ENCODE results near the gene TBC1D5.

Gene TBC1D5

GRCh38 chr3:17218587-17218986, 523.8 kb downstream of the TBC1D5 start:
- TF ChIP-seq SIN3A (IDR thresholded peaks at IDR 0.05; ENCODE audit: borderline replicate concordance, insufficient read depth, low read length): no peak
- no peak for TF ChIP-seq REST (IDR thresholded peaks at IDR 0.05; ENCODE audit: insufficient read depth in 1 of 2, low read depth in 2 of 2, low read length in 2 of 2)
- TF ChIP-seq TAF1 (IDR thresholded peaks at IDR 0.05; ENCODE audit: borderline replicate concordance, insufficient read depth, low read length): no peak
- no peak for TF ChIP-seq POLR2AphosphoS5 (IDR thresholded peaks at IDR 0.05; ENCODE audit: low read depth, low read length)
- TF ChIP-seq FOXP2 (optimal IDR thresholded peaks at IDR 0.05; ENCODE audit: borderline replicate concordance, extremely low read depth, extremely low read length, insufficient read depth): no peak

GRCh38 chr3:17217588-17217987, 524.8 kb downstream of the TBC1D5 start:
- TF ChIP-seq TAF1 (IDR thresholded peaks at IDR 0.05; ENCODE audit: borderline replicate concordance, insufficient read depth, low read length): no peak
- no peak for TF ChIP-seq REST (IDR thresholded peaks at IDR 0.05; ENCODE audit: insufficient read depth in 1 of 2, low read depth in 2 of 2, low read length in 2 of 2)
- no peak for TF ChIP-seq FOXP2 (optimal IDR thresholded peaks at IDR 0.05; ENCODE audit: borderline replicate concordance, extremely low read depth, extremely low read length, insufficient read depth)
- no peak for TF ChIP-seq POLR2AphosphoS5 (IDR thresholded peaks at IDR 0.05; ENCODE audit: low read depth, low read length)
- no peak for TF ChIP-seq SIN3A (IDR thresholded peaks at IDR 0.05; ENCODE audit: borderline replicate concordance, insufficient read depth, low read length)

- TF ChIP-seq FOXP2 (optimal IDR thresholded peaks at IDR 0.05; ENCODE audit: borderline replicate concordance, extremely low read depth, extremely low read length, insufficient read depth) (no peak), SIN3A (IDR thresholded peaks at IDR 0.05; ENCODE audit: borderline replicate concordance, insufficient read depth, low read length) (no peak), TAF1 (IDR thresholded peaks at IDR 0.05; ENCODE audit: borderline replicate concordance, insufficient read depth, low read length) (no peak), POLR2AphosphoS5 (IDR thresholded peaks at IDR 0.05; ENCODE audit: low read depth, low read length) (no peak), REST (IDR thresholded peaks at IDR 0.05; ENCODE audit: insufficient read depth in 1 of 2, low read depth in 2 of 2, low read length in 2 of 2) (no peak)
These were observed 529.3 kb downstream of the TBC1D5 start for GRCh38 chr3:17213102-17213501.

GRCh38 chr3:17207979-17208378, 534.5 kb downstream of the TBC1D5 start:
- TF ChIP-seq SIN3A (IDR thresholded peaks at IDR 0.05; ENCODE audit: borderline replicate concordance, insufficient read depth, low read length): no peak
- no peak for TF ChIP-seq REST (IDR thresholded peaks at IDR 0.05; ENCODE audit: insufficient read depth in 1 of 2, low read depth in 2 of 2, low read length in 2 of 2)
- no peak for TF ChIP-seq TAF1 (IDR thresholded peaks at IDR 0.05; ENCODE audit: borderline replicate concordance, insufficient read depth, low read length)
- TF ChIP-seq FOXP2 (optimal IDR thresholded peaks at IDR 0.05; ENCODE audit: borderline replicate concordance, extremely low read depth, extremely low read length, insufficient read depth): no peak
- TF ChIP-seq POLR2AphosphoS5 (IDR thresholded peaks at IDR 0.05; ENCODE audit: low read depth, low read length): no peak

GRCh38 chr3:17207019-17207418, 535.4 kb downstream of the TBC1D5 start:
- TF ChIP-seq TAF1 (IDR thresholded peaks at IDR 0.05; ENCODE audit: borderline replicate concordance, insufficient read depth, low read length) (no peak), REST (IDR thresholded peaks at IDR 0.05; ENCODE audit: insufficient read depth in 1 of 2, low read depth in 2 of 2, low read length in 2 of 2) (no peak), FOXP2 (optimal IDR thresholded peaks at IDR 0.05; ENCODE audit: borderline replicate concordance, extremely low read depth, extremely low read length, insufficient read depth) (no peak), POLR2AphosphoS5 (IDR thresholded peaks at IDR 0.05; ENCODE audit: low read depth, low read length) (no peak), SIN3A (IDR thresholded peaks at IDR 0.05; ENCODE audit: borderline replicate concordance, insufficient read depth, low read length) (no peak)

All from PFSK-1 (cell line).